ENCODE results near the gene SLC1A2.

DNA sequence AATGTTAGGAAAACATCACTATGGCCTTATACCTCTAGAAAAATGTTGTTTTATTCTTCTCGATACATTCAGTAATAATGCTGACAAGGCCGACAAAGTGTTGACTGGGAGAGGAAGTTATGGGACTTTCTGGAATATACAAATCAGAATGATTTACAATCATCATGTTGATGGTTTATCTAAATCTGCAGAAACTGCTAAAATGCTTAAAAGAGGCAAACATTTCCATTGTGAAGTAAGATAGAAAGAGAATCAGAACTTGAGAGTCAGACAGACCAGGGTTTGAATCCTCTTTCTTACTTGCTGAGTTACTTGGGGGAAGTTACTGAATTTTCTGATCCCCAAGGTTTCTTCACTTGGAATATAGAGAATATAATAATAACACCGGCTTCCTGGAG, 191.0 kb downstream of the SLC1A2 start:
- TF ChIP-seq, protein P1, sequence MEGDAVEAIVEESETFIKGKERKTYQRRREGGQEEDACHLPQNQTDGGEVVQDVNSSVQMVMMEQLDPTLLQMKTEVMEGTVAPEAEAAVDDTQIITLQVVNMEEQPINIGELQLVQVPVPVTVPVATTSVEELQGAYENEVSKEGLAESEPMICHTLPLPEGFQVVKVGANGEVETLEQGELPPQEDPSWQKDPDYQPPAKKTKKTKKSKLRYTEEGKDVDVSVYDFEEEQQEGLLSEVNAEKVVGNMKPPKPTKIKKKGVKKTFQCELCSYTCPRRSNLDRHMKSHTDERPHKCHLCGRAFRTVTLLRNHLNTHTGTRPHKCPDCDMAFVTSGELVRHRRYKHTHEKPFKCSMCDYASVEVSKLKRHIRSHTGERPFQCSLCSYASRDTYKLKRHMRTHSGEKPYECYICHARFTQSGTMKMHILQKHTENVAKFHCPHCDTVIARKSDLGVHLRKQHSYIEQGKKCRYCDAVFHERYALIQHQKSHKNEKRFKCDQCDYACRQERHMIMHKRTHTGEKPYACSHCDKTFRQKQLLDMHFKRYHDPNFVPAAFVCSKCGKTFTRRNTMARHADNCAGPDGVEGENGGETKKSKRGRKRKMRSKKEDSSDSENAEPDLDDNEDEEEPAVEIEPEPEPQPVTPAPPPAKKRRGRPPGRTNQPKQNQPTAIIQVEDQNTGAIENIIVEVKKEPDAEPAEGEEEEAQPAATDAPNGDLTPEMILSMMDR (IDR thresholded peaks at IDR 0.05) = no peak
- no peak for TF ChIP-seq POLR2A (IDR thresholded peaks at IDR 0.05)
